Neural progenitor cell (in vitro differentiated cells): Measurements from ENCODE around the gene PRDM16.

Experiments used
- EZH2 ChIP-seq: fragments of 200-600 bp; sonication (generic); IDR thresholded peaks from 2 replicates; pipeline ENCODE4 v1.6.1; 2017; ENCODE audit warnings: antibody characterized with exemption, mild to moderate bottlenecking, moderate library complexity
- EZH2phosphoT487 ChIP-seq: fragments of 200-600 bp; sonication (generic); IDR thresholded peaks from 2 replicates; pipeline ENCODE4 v1.6.1; 2017; ENCODE audit warnings: antibody characterized with exemption
- TF ChIP-seq, protein P1 (sequence below): fragments of 200-600 bp; sonication (generic); IDR thresholded peaks from 2 replicates; pipeline ENCODE4 v1.5.1; 2017; ENCODE audit warnings: antibody characterized with exemption, mild to moderate bottlenecking

DNA sequence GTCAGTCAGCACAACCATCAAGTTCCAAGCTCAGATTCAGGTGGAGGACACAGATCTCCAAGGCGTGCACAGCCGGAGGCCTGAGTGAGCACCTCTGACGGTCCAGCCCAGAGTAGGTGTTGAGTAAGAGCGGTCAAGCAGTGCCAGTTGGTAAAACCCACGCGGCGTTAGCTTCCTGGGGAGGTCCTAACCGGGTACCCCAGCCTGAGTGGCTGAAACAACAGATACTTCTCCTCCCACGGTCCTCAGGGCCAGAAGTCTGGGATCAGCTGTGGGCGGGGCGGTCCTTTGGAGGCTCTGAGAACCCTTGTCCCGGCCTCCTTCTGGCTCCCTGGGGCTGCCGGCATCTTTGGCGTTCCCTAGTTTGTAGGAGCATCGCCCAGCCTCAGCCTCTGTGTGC, 94.4 kb downstream of the PRDM16 start:
- TF ChIP-seq, protein P1, sequence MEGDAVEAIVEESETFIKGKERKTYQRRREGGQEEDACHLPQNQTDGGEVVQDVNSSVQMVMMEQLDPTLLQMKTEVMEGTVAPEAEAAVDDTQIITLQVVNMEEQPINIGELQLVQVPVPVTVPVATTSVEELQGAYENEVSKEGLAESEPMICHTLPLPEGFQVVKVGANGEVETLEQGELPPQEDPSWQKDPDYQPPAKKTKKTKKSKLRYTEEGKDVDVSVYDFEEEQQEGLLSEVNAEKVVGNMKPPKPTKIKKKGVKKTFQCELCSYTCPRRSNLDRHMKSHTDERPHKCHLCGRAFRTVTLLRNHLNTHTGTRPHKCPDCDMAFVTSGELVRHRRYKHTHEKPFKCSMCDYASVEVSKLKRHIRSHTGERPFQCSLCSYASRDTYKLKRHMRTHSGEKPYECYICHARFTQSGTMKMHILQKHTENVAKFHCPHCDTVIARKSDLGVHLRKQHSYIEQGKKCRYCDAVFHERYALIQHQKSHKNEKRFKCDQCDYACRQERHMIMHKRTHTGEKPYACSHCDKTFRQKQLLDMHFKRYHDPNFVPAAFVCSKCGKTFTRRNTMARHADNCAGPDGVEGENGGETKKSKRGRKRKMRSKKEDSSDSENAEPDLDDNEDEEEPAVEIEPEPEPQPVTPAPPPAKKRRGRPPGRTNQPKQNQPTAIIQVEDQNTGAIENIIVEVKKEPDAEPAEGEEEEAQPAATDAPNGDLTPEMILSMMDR, result no peak
- TF ChIP-seq EZH2 (no peak), EZH2phosphoT487 (no peak)
